Measurements from ENCODE around the gene TRIML1.

GRCh38 chr4:188113156-188113555 is 26.1 kb upstream of the TRIML1 start:
- TF ChIP-seq CTCF (IDR thresholded peaks at IDR 0.05) (no peak), POLR2A (IDR thresholded peaks at IDR 0.05) (no peak), POLR2AphosphoS5 (IDR thresholded peaks at IDR 0.05; ENCODE audit: insufficient read depth in 1 of 2, low read depth in 1 of 2) (no peak)
